Ascending aorta (tissue), 2 donors: ENCODE results near the gene DAAM2. TPM values are rescaled to one million over a fixed set of nuclear protein-coding genes. Genes with fewer than 3 reads are reported as not detected.

Source experiments
- DNase-seq, 2 donors: peaks; one replicate each; pipeline ENCODE4 v3.0.0-alpha.2; 2019; ENCODE audit warnings: low spot score in 2 of 2
- H3K27ac ChIP-seq, 2 donors: fragments of 200-600 bp; sonication (generic); one replicate each; pipeline ENCODE4 v1.5.1; 2016 to 2017; ENCODE audit warnings: mild to moderate bottlenecking in 1 of 2
- H3K27me3 ChIP-seq: fragments of 200-600 bp; sonication (generic); one replicate; pipeline ENCODE4 v1.5.1; 2017
- H3K36me3 ChIP-seq, 2 donors: fragments of 200-600 bp; sonication (generic); one replicate each; pipeline ENCODE4 v1.5.1; 2016
- H3K4me1 ChIP-seq, 2 donors: fragments of 200-600 bp; sonication (generic); one replicate each; pipeline ENCODE4 v1.5.1; 2016 to 2017; ENCODE audit warnings: mild to moderate bottlenecking in 1 of 2
- H3K4me3 ChIP-seq, 2 donors: fragments of 200-600 bp; sonication (generic); one replicate each; pipeline ENCODE4 v1.5.1; 2016 to 2017; ENCODE audit warnings: mild to moderate bottlenecking in 1 of 2
- H3K9me3 ChIP-seq, 2 donors: fragments of 200-600 bp; sonication (generic); one replicate each; pipeline ENCODE4 v1.5.1; 2016
- CTCF ChIP-seq, 3 experiments: fragments of 200-600 bp in 2 of 3; fragments of 450-650 bp in 1 of 3; sonication (generic) in 2 of 3; IDR thresholded peaks; one replicate each; pipeline ENCODE4 v1.5.1; 2016 to 2019; ENCODE audit warnings: antibody characterized with exemption in 3 of 3, mild to moderate bottlenecking in 1 of 3, moderate library complexity in 1 of 3
- intact Hi-C: fragments of 100-400 bp; cut with DNase I; formaldehyde crosslinking; loops from one replicate; pipeline ENCODE4 v1.15.1; 2023
- total RNA-seq: library from RNA; depleted of rRNA; stranded (reverse); fragments of >200 nt; gene quantifications from one replicate; pipeline ENCODE4 v1.1.0, GENCODE V29; 2016

The DAAM2 gene
- total RNA-seq, 1 donor from 2014 or later = 44.0 TPM

GRCh38 chr6:39941820-39942219, 149.6 kb downstream of the DAAM2 start:
- Histone ChIP-seq H3K27me3 (no peaks in the 10 kb centered on the region), H3K4me1 (peaks cover 0 to 2% of the 10 kb centered on the region in 2 donors), H3K4me3 (no peak overlapping the region), H3K27ac (no peak overlapping the region), H3K36me3 (no peaks in the 10 kb centered on the region), H3K9me3 (no peaks in the 10 kb centered on the region)
- intact Hi-C loops = no loop called here
- no peak for TF ChIP-seq CTCF (IDR thresholded peaks at IDR 0.05)
- no peak for DNase-seq

- no peak for DNase-seq
- Histone ChIP-seq H3K4me3 (no peak overlapping the region), H3K27ac (no peak overlapping the region), H3K36me3 (no peaks in the 10 kb centered on the region), H3K27me3 (no peaks in the 10 kb centered on the region), H3K9me3 (no peaks in the 10 kb centered on the region), H3K4me1 (peaks cover 0 to 2% of the 10 kb centered on the region in 2 donors)
- intact Hi-C loops = no loop called here
- no peak for TF ChIP-seq CTCF (IDR thresholded peaks at IDR 0.05)
Measured at GRCh38 chr6:39942903-39943580, 150.9 kb downstream of the DAAM2 start.

GRCh38 chr6:39945626-39946025, 153.4 kb downstream of the DAAM2 start:
- DNase-seq = no peak

GRCh38 chr6:39947611-39948068, 155.5 kb downstream of the DAAM2 start:
- Histone ChIP-seq H3K36me3 (no peaks in the 10 kb centered on the region), H3K27me3 (no peaks in the 10 kb centered on the region), H3K4me1 (peaks cover 0 to 12% of the 10 kb centered on the region in 2 donors), H3K27ac (no peak overlapping the region), H3K9me3 (no peaks in the 10 kb centered on the region), H3K4me3 (no peak overlapping the region)
- TF ChIP-seq CTCF (IDR thresholded peaks at IDR 0.05) = no peak
- DNase-seq = no peak
- intact Hi-C loops = no loop called here

More at GRCh38 chr6:39945626-39946025, 153.4 kb downstream of the DAAM2 start:
- H3K27me3 ChIP-seq = no peaks in the 10 kb centered on the region
- no peaks in the 10 kb centered on the region for H3K36me3 ChIP-seq
- H3K4me1 ChIP-seq = peaks cover 0 to 2% of the 10 kb centered on the region in 2 donors
- TF ChIP-seq CTCF (IDR thresholded peaks at IDR 0.05) = no peak
- H3K4me3 ChIP-seq = no peak overlapping the region
- H3K9me3 ChIP-seq = no peaks in the 10 kb centered on the region
- no peak overlapping the region for H3K27ac ChIP-seq
- intact Hi-C loops = no loop called here

- intact Hi-C loops = no loop called here
- H3K27me3 ChIP-seq = no peaks in the 10 kb centered on the region
- no peak overlapping the region for H3K4me3 ChIP-seq
- H3K4me1 ChIP-seq = peaks cover 0 to 12% of the 10 kb centered on the region in 2 donors
- no peak for DNase-seq
- no peak for TF ChIP-seq CTCF (IDR thresholded peaks at IDR 0.05)
- no peak overlapping the region for H3K27ac ChIP-seq
- H3K36me3 ChIP-seq = no peaks in the 10 kb centered on the region
- no peaks in the 10 kb centered on the region for H3K9me3 ChIP-seq
Measured at GRCh38 chr6:39948199-39948791, 156.1 kb downstream of the DAAM2 start.
